Transverse colon (tissue), 4 donors: ENCODE data around the gene MEGF10. TPM values are rescaled to one million over a fixed set of nuclear protein-coding genes. Genes with fewer than 3 reads are reported as not detected.

Experiments
- DNase-seq: peaks from one replicate; pipeline ENCODE4 v3.0.0-alpha.2; 2019
- H3K27ac ChIP-seq, 4 donors: fragments of 200-600 bp; sonication (generic); 2 replicates each; pipeline ENCODE4 v1.5.1; 2016 to 2018; ENCODE audit warnings: inconsistent platforms in 4 of 4
- H3K27me3 ChIP-seq: fragments of 200-600 bp; sonication (generic); 2 replicates; pipeline ENCODE4 v1.5.1; 2017; ENCODE audit warnings: inconsistent platforms
- H3K36me3 ChIP-seq, 4 donors: fragments of 200-600 bp; sonication (generic); 2 replicates each; pipeline ENCODE4 v1.5.1; 2017 to 2019; ENCODE audit warnings: inconsistent platforms in 4 of 4
- H3K4me1 ChIP-seq, 4 donors: fragments of 200-600 bp; sonication (generic); 2 replicates each; pipeline ENCODE4 v1.5.1; 2017 to 2020; ENCODE audit warnings: inconsistent platforms in 4 of 4
- H3K4me3 ChIP-seq, 4 donors: fragments of 200-600 bp; sonication (generic); 1 replicate in 1 of 4; 2 replicates in 3 of 4; pipeline versions ENCODE4 v1.5.1 to v1.6.1; 2017 to 2019; ENCODE audit warnings: inconsistent platforms in 4 of 4
- H3K9me3 ChIP-seq, 2 donors: fragments of 200-600 bp; sonication (generic); 2 replicates each; pipeline ENCODE4 v1.5.1; 2017 to 2019; ENCODE audit warnings: inconsistent platforms in 2 of 2
- EP300 ChIP-seq: sonication (generic); formaldehyde crosslinking; IDR thresholded peaks from one replicate; pipeline ENCODE4 v1.6.1; 2017; ENCODE audit warnings: antibody characterized with exemption, low read depth
- POLR2A ChIP-seq: fragments of 450-650 bp; IDR thresholded peaks from one replicate; pipeline ENCODE4 v1.6.1; 2016; ENCODE audit warnings: antibody characterized with exemption, mild to moderate bottlenecking, moderate library complexity
- POLR2AphosphoS5 ChIP-seq, 3 donors: sonication (generic); formaldehyde crosslinking; IDR thresholded peaks; one replicate each; pipeline ENCODE4 v1.6.1; 2016; ENCODE audit warnings: antibody characterized with exemption in 3 of 3
- WGBS, 2 donors: methylation state at CpG; one replicate each; pipeline ENCODE4 v1.1.5; 2018; ENCODE audit warnings: low coverage in 1 of 2; 5-methylcytosine and 5-hydroxymethylcytosine counted together
- in situ Hi-C, 4 donors: fragments of 200-750 bp; cut with MboI; loops; one replicate each; pipeline versions ENCODE4 v1.15.0 to v1.15.1; 2017; ENCODE audit warnings: low sequenced_read_pairs in 3 of 4, low pct_ligation_motif_present in 1 of 4, low pct_unique_long_range_greater_than_20kb in 1 of 4
- intact Hi-C: fragments of 100-400 bp; cut with DNase I; formaldehyde crosslinking; loops from one replicate; pipeline ENCODE4 v1.15.1; 2023; ENCODE audit warnings: low total_unique reads
- total RNA-seq, 4 donors: library from RNA; depleted of rRNA; stranded (reverse); fragments of >200 nt; gene quantifications; one replicate each; pipeline ENCODE4 v1.1.0, GENCODE V29; 2016
- TF ChIP-seq, protein P1 (sequence below), 5 experiments: fragments of 200-600 bp in 3 of 5; fragments of 450-650 bp in 2 of 5; sonication (generic) in 3 of 5; IDR thresholded peaks; 1 replicate in 2 of 5; 2 replicates in 3 of 5; pipeline ENCODE4 v1.5.1; 2016 to 2017; ENCODE audit warnings: antibody characterized with exemption in 5 of 5, inconsistent platforms in 3 of 5, mild to moderate bottlenecking in 2 of 5, moderate library complexity in 1 of 5

The MEGF10 gene
- total RNA-seq, 4 donors from 2014 or later: 0.68 to 3.0 (median 2.9) TPM; not detected in 1

DNA sequence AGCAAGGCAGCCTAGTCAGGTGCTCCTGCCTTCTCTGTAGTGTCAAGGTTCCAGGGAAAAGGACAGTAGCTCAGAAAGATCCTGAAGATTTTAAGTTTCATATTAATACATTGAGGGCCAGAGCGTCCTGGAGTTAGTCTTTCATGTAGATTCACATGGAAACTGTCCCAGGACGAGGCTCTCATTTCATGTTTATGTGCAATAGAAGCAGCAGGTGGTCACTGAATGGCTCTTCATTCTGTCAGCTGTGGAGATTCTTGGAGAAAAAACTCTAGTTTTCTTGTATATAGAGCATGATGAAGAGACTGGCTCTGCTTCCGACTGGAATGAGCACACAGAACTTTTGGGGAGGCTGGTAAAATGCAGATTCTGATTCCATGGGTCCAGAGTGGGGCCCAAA is 54.3 kb downstream of the MEGF10 start:
- WGBS, 2 donors: 77 to 83% methylated on average over 1 to 3 of the region's 3 CpGs
- no peaks in the 10 kb centered on the region for H3K27me3 ChIP-seq
- no peak for DNase-seq
- in situ Hi-C loops (no loop called here), intact Hi-C loops (no loop called here)
- H3K36me3 ChIP-seq: no peaks in the 10 kb centered on the region
- H3K27ac ChIP-seq: no peak overlapping the region
- no peak overlapping the region for H3K4me3 ChIP-seq
- no peaks in the 10 kb centered on the region for H3K9me3 ChIP-seq
- no peaks in the 10 kb centered on the region for H3K4me1 ChIP-seq
- TF ChIP-seq POLR2A: no peak
- TF ChIP-seq, protein P1, sequence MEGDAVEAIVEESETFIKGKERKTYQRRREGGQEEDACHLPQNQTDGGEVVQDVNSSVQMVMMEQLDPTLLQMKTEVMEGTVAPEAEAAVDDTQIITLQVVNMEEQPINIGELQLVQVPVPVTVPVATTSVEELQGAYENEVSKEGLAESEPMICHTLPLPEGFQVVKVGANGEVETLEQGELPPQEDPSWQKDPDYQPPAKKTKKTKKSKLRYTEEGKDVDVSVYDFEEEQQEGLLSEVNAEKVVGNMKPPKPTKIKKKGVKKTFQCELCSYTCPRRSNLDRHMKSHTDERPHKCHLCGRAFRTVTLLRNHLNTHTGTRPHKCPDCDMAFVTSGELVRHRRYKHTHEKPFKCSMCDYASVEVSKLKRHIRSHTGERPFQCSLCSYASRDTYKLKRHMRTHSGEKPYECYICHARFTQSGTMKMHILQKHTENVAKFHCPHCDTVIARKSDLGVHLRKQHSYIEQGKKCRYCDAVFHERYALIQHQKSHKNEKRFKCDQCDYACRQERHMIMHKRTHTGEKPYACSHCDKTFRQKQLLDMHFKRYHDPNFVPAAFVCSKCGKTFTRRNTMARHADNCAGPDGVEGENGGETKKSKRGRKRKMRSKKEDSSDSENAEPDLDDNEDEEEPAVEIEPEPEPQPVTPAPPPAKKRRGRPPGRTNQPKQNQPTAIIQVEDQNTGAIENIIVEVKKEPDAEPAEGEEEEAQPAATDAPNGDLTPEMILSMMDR (IDR thresholded peaks at IDR 0.05): no peak
- TF ChIP-seq POLR2AphosphoS5 (IDR thresholded peaks at IDR 0.05): no peak
- no peak for TF ChIP-seq EP300

DNA sequence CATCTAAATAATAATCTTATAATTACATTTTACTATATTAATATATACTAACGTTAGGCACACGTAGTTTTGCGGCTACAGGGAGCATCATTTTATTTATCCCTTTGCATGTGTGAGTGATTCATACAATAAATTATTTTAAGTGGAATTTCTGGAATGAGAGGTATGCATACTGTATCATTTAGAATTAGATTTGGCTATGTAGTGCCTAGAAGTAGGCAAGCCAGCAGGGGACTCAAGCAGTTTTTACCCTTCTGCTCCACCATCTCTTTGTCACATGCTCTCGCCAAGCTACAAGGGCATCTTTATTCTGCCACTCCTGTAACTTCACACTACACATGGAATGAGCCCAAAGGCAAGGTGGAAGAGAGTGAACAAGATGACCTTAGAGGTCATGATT is 60.8 kb downstream of the MEGF10 start:
- TF ChIP-seq POLR2A (no peak), POLR2AphosphoS5 (IDR thresholded peaks at IDR 0.05) (no peak), EP300 (no peak)
- TF ChIP-seq, protein P1 (IDR thresholded peaks at IDR 0.05): no peak
- WGBS, 2 donors: 87 to 89% methylated on average over 3 to 4 of the region's 4 CpGs
- Histone ChIP-seq H3K4me1 (peaks cover 0 to 10% (median 0%) of the 10 kb centered on the region in 4 donors), H3K4me3 (no peak overlapping the region), H3K36me3 (no peaks in the 10 kb centered on the region), H3K27me3 (no peaks in the 10 kb centered on the region), H3K27ac (no peak overlapping the region), H3K9me3 (no peaks in the 10 kb centered on the region)
- in situ Hi-C loops (no loop called here), intact Hi-C loops (no loop called here)
- no peak for DNase-seq

DNA sequence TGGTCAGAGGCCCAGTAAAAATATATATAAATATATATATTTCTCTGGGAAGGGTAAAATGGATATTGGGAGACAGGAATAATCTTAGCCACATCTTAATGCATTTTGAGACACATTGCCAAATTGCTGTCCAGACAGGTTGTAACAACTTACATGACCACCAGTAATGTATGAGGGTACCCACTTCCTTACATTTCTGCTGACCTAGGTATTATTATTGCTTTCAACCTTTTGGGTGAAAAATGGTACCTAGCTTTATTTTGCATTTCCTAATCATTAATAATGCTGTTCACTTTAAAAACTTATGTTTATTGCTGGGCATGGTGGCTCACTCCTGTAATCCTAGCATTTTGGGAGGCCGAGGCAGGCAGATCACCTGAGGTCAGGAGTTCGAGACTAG is 61.5 kb downstream of the MEGF10 start:
- intact Hi-C loops (no loop called here), in situ Hi-C loops (no loop called here)
- peaks cover 0 to 10% (median 0%) of the 10 kb centered on the region in 4 donors for H3K4me1 ChIP-seq
- no peak for DNase-seq
- H3K36me3 ChIP-seq: no peaks in the 10 kb centered on the region
- no peaks in the 10 kb centered on the region for H3K9me3 ChIP-seq
- no peak overlapping the region for H3K27ac ChIP-seq
- H3K27me3 ChIP-seq: no peaks in the 10 kb centered on the region
- no peak overlapping the region for H3K4me3 ChIP-seq
- no peak for TF ChIP-seq EP300
- no peak for TF ChIP-seq POLR2A
- TF ChIP-seq POLR2AphosphoS5 (IDR thresholded peaks at IDR 0.05): no peak
- TF ChIP-seq, protein P1 (IDR thresholded peaks at IDR 0.05): no peak
- WGBS, 2 donors: 92 to 96% methylated on average over 2 of the region's 2 CpGs

DNA sequence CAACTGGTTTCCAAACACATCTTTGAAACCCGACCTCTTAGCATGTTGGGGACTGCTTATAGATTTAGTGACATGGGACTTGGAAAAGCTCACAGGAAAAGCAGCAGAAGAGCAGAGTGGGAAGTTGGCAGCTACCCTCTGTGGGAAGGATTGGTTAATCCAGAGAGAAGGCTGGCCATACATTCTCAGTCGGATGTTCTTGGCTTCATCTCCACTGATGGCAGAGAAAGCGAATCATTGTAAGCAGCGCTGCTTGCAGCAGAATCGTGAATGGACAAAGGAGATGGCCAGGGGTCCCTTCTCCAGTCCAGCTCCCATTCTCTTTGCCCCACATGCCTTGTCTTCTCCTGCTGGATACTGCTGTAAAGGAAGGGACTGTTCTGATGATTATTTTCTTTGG is 62.7 kb downstream of the MEGF10 start:
- in situ Hi-C loops (no loop called here), intact Hi-C loops (no loop called here)
- Histone ChIP-seq H3K4me3 (no peak overlapping the region), H3K27me3 (no peaks in the 10 kb centered on the region), H3K36me3 (no peaks in the 10 kb centered on the region), H3K4me1 (peaks cover 0 to 10% (median 0%) of the 10 kb centered on the region in 4 donors), H3K9me3 (no peaks in the 10 kb centered on the region), H3K27ac (no peak overlapping the region)
- TF ChIP-seq EP300 (no peak), POLR2AphosphoS5 (IDR thresholded peaks at IDR 0.05) (no peak), POLR2A (no peak)
- TF ChIP-seq, protein P1 (IDR thresholded peaks at IDR 0.05): no peak
- WGBS, 2 donors: 80 to 94% methylated on average over 4 to 5 of the region's 5 CpGs
- DNase-seq: no peak
